Fibroblast of skin of left biceps (primary cell): Measurements from ENCODE around the gene MFSD11.
"Not testable (repeated sequence)": the region's sequence is repeated elsewhere in the genome, so short reads cannot be mapped to it uniquely, and the experiment has no call there.

Experiments used
- DNase-seq, 2 experiments: peaks; one replicate each; pipeline ENCODE4 v3.0.0-alpha.2; 2013; ENCODE audit warnings: low read depth in 2 of 2

Gene MFSD11

DNA sequence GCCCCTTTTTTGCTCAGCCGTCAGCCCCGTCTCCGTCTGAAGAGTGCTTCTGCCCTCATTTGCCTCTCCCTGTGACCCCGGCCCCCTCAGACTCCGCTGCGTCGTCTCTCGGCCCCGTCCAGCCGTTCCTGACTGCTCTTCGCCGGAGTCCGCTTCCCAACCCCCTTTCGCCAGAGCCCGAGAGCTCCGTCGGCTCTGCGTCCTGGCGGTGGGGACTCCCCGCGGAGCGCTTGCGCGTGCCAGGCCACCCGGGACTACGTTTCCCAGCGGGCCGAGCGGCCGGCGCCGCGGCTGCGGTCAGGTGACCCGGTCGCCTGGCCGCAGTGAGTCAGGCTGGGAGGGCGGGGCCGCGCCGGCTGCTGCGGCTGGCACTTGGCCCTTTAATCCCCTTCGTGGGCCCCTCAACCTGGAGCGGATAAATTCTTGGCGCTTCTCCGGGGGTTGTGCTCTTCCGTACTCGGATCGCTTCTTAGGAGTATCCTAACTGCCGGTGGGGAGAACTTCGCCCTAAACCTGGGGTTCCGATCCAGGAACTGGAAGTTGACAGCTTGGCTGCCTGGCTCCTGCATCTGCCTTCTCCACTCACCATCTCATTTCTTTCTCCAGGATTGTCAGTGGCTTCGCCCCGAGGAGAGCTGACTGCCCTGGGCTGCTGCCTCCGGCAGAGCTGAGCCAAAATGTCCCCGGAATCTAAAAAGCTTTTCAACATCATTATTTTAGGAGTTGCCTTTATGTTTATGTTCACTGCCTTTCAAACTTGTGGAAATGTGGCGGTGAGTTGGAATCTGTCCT is at the start of gene MFSD11:
TSS of gene MFSD11 (plus strand) at position 444 of the 792 bp plus-strand sequence. CDS start at position 678, 234 bp downstream.
- peak; percentile 90 to 91 for DNase-seq

DNA sequence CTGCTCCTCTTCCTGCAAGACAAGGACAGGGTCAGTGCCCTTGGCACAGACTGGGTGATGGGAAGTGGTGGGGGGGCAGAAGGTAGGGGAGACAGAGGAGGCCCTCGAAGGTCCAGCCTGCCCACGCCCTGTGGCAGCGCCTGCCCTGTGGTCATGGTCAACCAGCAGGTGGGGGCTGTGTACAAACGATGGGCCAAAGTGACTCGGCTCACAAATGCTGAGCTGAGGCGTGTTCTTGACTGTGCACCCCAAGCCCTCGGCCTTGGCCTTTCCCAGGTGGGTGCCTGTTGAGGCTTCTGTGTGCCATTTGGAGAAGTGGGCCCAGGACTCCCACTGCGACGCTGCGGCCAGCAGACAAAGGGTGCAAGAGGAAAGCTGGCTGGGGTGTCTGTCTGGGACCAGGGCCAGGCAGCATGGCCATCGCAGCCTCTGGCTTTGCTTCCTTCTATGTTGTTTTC is 49.7 kb upstream of the MFSD11 start:
- DNase-seq: no peak

- DNase-seq: no peak
Measured at GRCh38 chr17:76689859-76690258, 48.1 kb upstream of the MFSD11 start.

- DNase-seq: no peak
Measured at GRCh38 chr17:76690596-76691280, 47.2 kb upstream of the MFSD11 start.

DNA sequence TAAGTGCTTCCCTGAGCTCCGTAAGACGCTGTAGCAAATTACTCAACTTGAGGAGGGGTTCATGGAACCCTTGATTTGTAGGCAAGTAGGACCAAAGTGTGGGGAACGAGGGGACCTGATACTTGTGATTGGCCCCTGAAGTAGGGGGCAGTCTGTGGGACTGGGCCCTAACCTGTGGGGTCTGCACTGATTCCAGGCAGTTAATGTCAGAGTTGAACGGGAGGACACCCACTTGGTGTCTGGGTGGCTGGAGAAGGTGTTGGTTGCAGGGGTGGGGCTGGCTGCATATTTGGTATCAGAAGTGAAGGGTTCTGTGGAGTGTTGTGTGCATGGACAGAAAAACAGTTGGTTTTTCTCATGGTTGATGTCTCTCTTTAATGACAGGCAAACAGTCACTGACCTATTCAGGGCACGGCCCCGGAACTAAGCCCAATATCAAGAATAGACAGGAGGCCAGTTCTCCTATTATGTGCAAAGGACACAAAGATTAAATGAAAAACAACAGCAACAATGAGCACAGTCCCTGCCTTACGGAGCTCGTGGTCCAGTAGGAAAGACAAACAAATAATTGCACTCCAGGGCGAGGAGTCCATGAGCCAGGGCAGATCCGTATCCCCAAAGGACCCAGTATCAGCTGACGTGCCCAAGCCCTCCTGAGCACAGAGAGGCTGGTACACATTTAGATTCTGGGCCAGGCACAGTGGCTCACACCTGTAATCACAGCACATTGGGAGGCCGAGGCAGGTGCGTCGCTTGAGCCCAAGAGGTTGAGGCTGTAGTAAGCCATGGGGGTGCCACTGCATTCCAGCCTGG is 46.3 kb upstream of the MFSD11 start:
- DNase-seq: no peak

DNA sequence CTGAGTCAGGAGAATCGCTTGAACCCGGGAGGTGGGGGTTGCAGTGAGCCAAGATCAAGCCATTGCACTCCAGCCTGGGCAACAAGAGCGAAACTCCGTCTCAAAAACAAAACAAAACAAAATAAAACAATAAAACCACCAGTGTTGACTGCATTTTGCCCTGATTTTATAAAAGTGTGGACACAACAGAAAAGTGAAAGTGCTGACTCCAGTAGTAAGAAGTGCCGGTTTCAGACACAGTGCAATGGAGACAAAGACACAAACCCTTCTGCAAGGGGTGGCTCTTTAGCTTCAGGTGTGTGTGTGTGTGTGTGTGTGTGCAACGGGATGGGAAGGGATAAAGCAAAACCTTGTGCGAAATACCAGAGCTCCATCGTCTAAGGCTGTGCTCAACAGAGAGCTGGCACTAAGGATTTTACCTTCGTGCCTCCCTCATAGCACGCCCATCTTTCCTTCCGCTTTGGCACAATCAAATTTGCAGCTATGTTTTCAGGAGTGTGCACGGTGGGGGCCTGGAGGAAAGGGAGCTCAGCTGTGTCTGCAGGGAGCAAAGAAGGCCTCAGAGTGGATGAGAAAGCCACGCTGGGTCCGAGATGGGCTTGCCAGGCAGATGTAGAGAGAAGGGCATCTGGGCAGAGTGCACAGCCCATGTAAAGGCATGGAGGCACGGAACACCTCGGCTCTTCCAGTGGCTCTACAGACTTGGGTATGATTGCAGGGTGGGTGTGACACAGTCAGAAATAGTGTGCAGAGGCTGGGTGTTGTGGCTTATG is 42.7 kb upstream of the MFSD11 start:
- no peak for DNase-seq

DNA sequence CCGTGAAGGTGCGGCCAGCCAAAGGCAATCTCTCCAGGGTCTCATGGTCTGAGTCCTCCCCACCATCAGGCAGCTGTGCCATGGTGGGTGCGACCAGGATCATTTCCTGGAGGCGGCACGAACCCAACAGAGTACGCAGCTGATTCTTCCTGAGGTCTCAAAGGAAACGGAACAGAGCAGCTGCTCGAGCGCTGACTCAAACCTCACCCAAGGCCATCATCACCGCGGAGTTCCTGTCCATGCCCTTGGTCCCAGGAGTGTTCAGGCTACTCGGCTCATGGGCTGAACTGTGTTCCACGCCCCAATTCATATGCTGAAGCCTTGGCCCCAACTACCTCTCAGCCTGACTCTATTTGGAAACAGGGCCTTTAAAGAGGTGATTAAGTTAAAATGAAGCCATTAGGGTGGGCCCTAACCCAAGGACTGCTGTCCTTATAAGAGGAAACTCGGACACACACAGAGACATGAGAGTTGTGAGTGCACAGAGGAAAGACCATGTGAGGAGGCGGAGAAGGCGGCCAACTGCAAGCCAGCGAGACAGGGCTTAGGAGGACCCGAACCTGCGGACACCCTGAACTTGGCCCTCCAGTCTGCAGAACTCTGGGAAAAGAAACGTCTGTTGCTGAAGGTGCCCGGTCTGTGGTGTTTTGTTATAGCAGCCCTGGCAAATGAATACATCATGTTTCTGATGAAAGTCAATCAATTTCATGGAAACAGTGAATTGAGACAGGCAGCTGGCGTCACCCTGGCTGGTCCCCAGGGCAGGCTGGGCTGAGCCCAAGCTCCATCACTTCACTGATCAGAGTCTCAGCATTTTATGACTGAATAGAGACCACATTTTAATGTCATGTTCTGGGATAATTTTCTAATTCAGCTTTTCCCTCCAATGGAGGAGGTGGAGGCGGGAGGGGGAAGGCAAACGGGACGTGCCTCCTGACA is 40.9 kb upstream of the MFSD11 start:
- DNase-seq: no peak

DNA sequence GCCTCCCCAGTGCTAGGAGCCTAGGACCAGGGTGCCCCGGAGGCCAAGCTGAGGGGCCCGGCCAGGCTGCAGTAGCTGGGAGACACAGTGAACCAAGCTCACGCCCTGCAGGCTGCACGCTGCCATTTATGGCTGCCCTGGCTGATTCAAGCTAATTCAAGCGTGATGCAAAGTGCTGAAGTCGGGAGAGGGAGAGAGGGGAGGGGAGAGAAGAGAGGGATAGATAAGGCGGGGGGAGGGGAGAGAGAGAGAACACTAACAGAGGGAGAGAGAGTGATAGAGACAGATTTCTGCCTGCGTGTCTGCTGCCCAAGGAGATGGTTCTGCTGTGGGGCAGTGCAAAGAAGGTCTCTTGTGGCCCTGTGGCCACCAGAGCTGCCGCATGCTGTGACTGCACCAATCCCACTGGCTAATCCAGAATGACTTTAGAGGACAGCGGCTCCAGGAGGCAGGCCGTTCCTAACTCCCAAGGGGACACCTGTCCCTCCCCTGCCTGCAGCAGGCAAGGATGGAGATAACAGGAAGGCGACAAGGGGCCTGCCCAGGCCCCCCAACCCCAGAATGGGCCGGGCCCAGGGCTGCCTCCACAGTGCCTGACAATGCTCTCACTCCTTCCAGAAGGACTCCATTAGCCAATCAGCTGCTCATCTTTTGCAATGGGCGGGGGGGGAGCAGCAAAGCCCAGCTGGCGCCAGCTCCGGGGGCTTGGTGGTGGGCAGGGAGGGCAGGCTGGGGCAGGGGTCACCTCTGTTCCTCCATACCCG is 40.0 kb upstream of the MFSD11 start:
- DNase-seq: no peak

DNA sequence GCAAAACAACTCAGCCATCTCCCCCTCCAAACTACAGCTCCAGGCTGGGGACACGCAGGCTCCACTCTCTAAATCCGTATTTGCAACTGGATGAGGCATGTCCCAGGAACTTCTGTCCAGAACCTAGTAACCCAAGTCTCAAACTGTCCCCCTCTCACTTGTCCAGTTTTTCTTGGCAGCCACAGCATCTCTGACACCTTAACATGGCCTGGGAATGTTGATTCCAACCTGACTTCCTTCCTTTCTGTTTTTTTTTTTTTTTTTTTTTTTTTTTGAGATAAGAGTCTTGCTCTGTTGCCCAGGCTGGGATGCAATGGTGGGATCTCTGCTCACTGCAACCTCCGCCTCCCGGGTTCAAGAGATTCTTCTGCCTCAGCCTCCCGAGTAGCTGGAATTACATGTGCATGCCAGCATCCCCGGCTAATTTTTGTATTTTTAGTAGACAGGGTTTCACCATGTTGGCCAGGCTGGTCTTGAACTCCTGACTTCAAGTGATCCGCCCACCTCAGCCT is 39.4 kb upstream of the MFSD11 start:
- DNase-seq: not testable (repeated sequence)

DNA sequence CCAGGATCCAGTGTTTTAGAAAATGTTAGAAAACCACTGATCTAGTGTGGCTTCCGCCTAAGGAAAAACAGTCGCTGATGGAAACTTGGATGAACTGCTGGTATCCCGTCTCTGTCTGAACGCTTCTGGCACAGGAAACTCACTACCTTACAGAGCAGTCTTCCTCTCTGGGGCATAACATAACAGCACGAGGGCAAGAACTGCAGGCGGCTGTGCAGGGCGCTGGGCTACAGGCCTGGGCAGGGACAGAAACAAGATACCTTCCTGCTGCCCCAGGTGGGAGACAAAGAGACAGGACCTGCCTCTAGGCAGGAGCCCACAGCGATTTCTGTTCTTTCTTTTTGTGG is 37.7 kb upstream of the MFSD11 start:
- no peak for DNase-seq

DNA sequence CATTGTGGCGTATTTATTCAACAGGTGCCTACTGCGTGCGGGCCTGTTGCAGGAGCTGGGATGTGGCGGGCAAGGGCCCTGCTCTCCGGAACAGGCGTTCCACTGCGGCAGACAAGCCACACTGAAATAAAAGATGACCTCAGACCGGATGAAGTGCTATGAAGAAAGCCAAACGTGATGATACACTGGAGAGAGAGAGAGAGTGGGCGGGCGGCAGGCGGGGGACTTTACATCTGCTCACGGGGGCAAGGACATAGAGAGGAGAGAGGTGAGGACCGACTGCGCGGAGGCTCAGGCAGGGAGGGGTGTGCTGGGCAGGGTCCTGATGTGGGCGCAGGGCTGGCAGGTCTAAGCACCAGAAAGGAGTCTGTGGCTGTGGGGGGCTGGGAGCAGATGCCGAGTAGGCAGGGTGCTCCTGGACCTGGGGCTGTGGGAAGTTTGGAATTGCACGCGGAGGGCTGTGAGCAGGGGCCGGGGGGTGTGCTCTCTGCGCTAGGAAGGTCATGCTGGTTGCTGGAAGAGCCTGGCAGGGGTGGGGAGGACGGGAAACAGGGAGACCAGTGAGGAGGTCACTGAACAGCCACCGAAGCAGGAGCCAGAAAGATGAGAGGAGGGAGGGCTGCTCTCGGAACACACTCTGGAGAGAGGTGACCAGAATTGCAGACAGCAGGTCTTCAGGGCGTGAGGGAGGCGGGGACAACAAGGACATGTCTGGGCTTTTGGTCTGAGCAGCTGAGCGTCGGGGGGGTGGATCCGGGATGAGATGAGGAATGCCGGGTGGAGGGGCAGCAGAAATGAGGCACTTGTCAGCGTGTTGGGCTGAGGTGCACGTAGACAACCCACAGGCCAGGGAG is 37.1 kb upstream of the MFSD11 start:
- no peak for DNase-seq

DNA sequence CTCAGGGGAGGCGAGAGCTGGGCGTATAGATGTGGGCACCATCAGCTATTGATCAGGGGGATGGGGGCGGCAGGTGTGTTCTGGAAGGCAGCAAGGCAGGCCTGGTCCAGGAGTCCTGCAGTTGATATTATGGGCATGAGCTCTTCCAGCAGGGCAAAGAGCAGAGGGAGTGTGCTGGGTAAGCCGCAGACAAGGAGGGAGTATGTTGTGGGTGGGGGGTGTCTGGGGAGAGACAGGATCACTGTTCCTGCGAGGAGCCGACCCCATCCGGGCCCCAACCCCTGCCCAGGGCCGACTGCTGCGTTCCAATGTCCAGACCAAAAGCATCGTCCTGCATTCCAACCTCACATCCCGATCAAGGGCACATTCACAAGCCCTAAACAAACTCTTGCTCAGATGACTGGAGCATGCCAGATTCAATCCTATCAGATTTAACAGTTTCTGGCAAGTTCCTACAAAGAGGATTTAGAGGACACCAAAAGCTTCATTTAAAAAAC is 36.4 kb upstream of the MFSD11 start:
- DNase-seq: no peak

DNA sequence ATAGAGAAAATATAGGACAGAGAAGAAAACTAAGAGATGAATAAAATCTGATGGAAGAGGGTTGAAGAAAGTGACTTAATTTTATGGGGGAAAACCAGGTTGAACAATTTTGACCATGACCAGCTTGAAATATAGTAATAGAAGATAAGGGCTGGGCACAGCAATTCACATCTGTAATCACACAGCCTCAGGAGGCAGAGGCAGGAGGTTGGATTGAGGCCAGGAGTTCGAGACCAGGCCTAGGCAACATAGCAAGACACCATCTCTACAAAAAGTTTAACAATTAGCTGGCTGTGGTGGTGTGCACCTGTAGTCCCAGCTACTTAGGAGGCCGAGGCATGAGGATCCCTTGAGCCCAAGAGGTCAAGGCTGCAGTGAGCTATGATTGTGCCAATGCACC is 35.8 kb upstream of the MFSD11 start:
- DNase-seq: no peak

- DNase-seq: no peak
Measured at GRCh38 chr17:76702941-76703637, 34.8 kb upstream of the MFSD11 start.

- DNase-seq: no peak
Measured at GRCh38 chr17:76704805-76705204, 33.1 kb upstream of the MFSD11 start.

GRCh38 chr17:76706817-76707216 is 31.1 kb upstream of the MFSD11 start:
- no peak for DNase-seq

- DNase-seq: no peak
Measured at GRCh38 chr17:76707985-76708807, 29.7 kb upstream of the MFSD11 start.
